SU-DHL-6 (cell line): ENCODE results near the gene HOOK2.
"Not testable (repeated sequence)": the region's sequence is repeated elsewhere in the genome, so short reads cannot be mapped to it uniquely, and the experiment has no call there.

ENCODE experiments used
- H2AFZ ChIP-seq: fragments of 200-600 bp; sonication (generic); 2 replicates; pipeline ENCODE4 v1.6.1; 2014; ENCODE audit warnings: low read depth, mild to moderate bottlenecking, moderate library complexity, mixed read lengths, antibody characterized with exemption, low read length; ENCODE audit not compliant: severe bottlenecking
- H3F3A ChIP-seq: fragments of 200-600 bp; shearing (Covaris generic); 2 replicates; pipeline ENCODE4 v1.6.0; 2016; ENCODE audit warnings: antibody characterized with exemption, mild to moderate bottlenecking; ENCODE audit not compliant: insufficient read depth
- H3K27ac ChIP-seq: fragments of 200-600 bp; sonication (generic); 2 replicates; pipeline ENCODE4 v1.5.1; 2016; ENCODE audit warnings: low read depth, mild to moderate bottlenecking, low read length, moderate library complexity, mixed read lengths
- H3K27me3 ChIP-seq: fragments of 200-600 bp; sonication (generic), shearing (Covaris generic); 2 replicates; pipeline ENCODE4 v1.6.0; 2014; ENCODE audit warnings: mild to moderate bottlenecking, low read length
- H3K36me3 ChIP-seq: fragments of 200-600 bp; sonication (generic); 2 replicates; pipeline ENCODE4 v1.6.1; 2014; ENCODE audit warnings: mild to moderate bottlenecking, low read length, mixed read lengths
- H3K4me2 ChIP-seq: fragments of 300-600, 200-600 bp; shearing (Covaris generic), sonication (generic); 2 replicates; pipeline ENCODE4 v1.6.0; 2014; ENCODE audit warnings: low read length, low read depth, mild to moderate bottlenecking; ENCODE audit not compliant: poor library complexity, severe bottlenecking
- H3K4me3 ChIP-seq: fragments of 200-600 bp; sonication (generic); 2 replicates; pipeline ENCODE4 v1.5.1; 2014; ENCODE audit warnings: antibody characterized with exemption, low read length, mild to moderate bottlenecking, mixed read lengths; ENCODE audit not compliant: insufficient read depth, poor library complexity, severe bottlenecking
- H3K79me2 ChIP-seq: fragments of 200-600 bp; sonication (generic); 2 replicates; pipeline ENCODE4 v1.6.1; 2014; ENCODE audit warnings: mild to moderate bottlenecking, low read length, moderate library complexity; ENCODE audit not compliant: insufficient read depth
- H3K9ac ChIP-seq: fragments of 200-600 bp; sonication (generic); 2 replicates; pipeline ENCODE4 v1.7.0; 2014; ENCODE audit warnings: mild to moderate bottlenecking, low read length
- H3K9me2 ChIP-seq: fragments of 200-600 bp; sonication (generic); replicated peaks from 2 replicates; pipeline ENCODE4 v1.6.1; 2014; ENCODE audit warnings: low read length; ENCODE audit not compliant: insufficient read depth
- H3K9me3 ChIP-seq: fragments of 200-600 bp; sonication (generic); 2 replicates; pipeline ENCODE4 v1.6.1; 2014; ENCODE audit warnings: low read length, mixed read lengths; ENCODE audit not compliant: insufficient read depth
- H4K20me1 ChIP-seq: fragments of 200-600 bp; sonication (generic); 2 replicates; pipeline ENCODE4 v1.6.1; 2014; ENCODE audit warnings: low read depth, mild to moderate bottlenecking, antibody characterized with exemption, low read length, moderate library complexity, mixed read lengths
- CTCF ChIP-seq: fragments of 200-600 bp; sonication (generic); IDR thresholded peaks from one replicate; pipeline ENCODE4 v1.5.1; 2017; ENCODE audit warnings: antibody characterized with exemption, mild to moderate bottlenecking, low read length, moderate library complexity; ENCODE audit not compliant: insufficient read depth, poor library complexity, severe bottlenecking
- EZH2phosphoT487 ChIP-seq: fragments of 200-600 bp; sonication (generic), shearing (Covaris generic); conservative IDR thresholded peaks from 2 replicates; pipeline ENCODE4 v1.6.1; 2018; ENCODE audit warnings: mild to moderate bottlenecking, antibody characterized with exemption, low read length, moderate library complexity, mixed read lengths

Gene HOOK2

GRCh38 chr19:12720296-12720695 is 55.1 kb downstream of the HOOK2 start:
- H3K4me2 ChIP-seq = peak overlapping the region; percentile 87
- no peaks in the 10 kb centered on the region for H3K27me3 ChIP-seq
- H3K27ac ChIP-seq = no peak overlapping the region
- H3K36me3 ChIP-seq = peaks cover 4% of the 10 kb centered on the region; the same call in 1 of the 2 replicates
- H4K20me1 ChIP-seq = peaks cover 7% of the 10 kb centered on the region; the same call in 1 of the 2 replicates
- peak overlapping the region; percentile 87 for H3K9ac ChIP-seq
- TF ChIP-seq CTCF (no peak), EZH2phosphoT487 (no peak)
- H3K79me2 ChIP-seq = peaks cover 70% of the 10 kb centered on the region
- no peaks in the 10 kb centered on the region for H3K9me2 ChIP-seq
- no peaks in the 10 kb centered on the region for H3K9me3 ChIP-seq
- H3K4me3 ChIP-seq = peak overlapping the region; percentile 79
- H2AFZ ChIP-seq = no peak overlapping the region
- no peaks in the 10 kb centered on the region; the same call in 1 of the 2 replicates for H3F3A ChIP-seq

GRCh38 chr19:12715929-12716328 is 59.4 kb downstream of the HOOK2 start:
- peaks cover 7% of the 10 kb centered on the region; the same call in 1 of the 2 replicates for H4K20me1 ChIP-seq
- H3F3A ChIP-seq = no peaks in the 10 kb centered on the region

GRCh38 chr19:12715102-12715501 is 60.2 kb downstream of the HOOK2 start:
- TF ChIP-seq CTCF (no peak), EZH2phosphoT487 (no peak)
- H3K36me3 ChIP-seq = peaks cover 9% of the 10 kb centered on the region; the same call in 1 of the 2 replicates
- H3K4me3 ChIP-seq = no peak overlapping the region
- 0 out of 2 replicates have a peak, but pooled peaks cover 4% of the 10 kb centered on the region for H4K20me1 ChIP-seq
- H3K9me3 ChIP-seq = no peaks in the 10 kb centered on the region
- no peaks in the 10 kb centered on the region for H3K27me3 ChIP-seq
- no peak overlapping the region for H3K4me2 ChIP-seq
- H3F3A ChIP-seq = no peaks in the 10 kb centered on the region
- H3K9ac ChIP-seq = no peak overlapping the region
- H3K27ac ChIP-seq = no peak overlapping the region
- H2AFZ ChIP-seq = no peak overlapping the region
- H3K9me2 ChIP-seq = no peaks in the 10 kb centered on the region
- peaks cover 36% of the 10 kb centered on the region for H3K79me2 ChIP-seq

More at GRCh38 chr19:12715929-12716328, 59.4 kb downstream of the HOOK2 start:
- no peak overlapping the region for H3K4me2 ChIP-seq
- H2AFZ ChIP-seq = no peak overlapping the region
- no peak overlapping the region for H3K4me3 ChIP-seq
- no peaks in the 10 kb centered on the region for H3K9me2 ChIP-seq
- H3K9me3 ChIP-seq = no peaks in the 10 kb centered on the region
- no peak overlapping the region for H3K9ac ChIP-seq
- peaks cover 42% of the 10 kb centered on the region for H3K79me2 ChIP-seq
- no peak overlapping the region for H3K27ac ChIP-seq
- no peak for TF ChIP-seq CTCF
- no peak for TF ChIP-seq EZH2phosphoT487
- H3K36me3 ChIP-seq = peaks cover 4% of the 10 kb centered on the region; the same call in 1 of the 2 replicates
- no peaks in the 10 kb centered on the region for H3K27me3 ChIP-seq

- H3K4me2 ChIP-seq, H3K27me3 ChIP-seq, H3K9ac ChIP-seq, H3K9me3 ChIP-seq, H3K27ac ChIP-seq, H3K4me3 ChIP-seq, H2AFZ ChIP-seq, H3K9me2 ChIP-seq, H3K36me3 ChIP-seq, H4K20me1 ChIP-seq, H3F3A ChIP-seq: not testable (repeated sequence)
- peaks cover 19% of the 10 kb centered on the region for H3K79me2 ChIP-seq
These were observed 62.0 kb downstream of the HOOK2 start for GRCh38 chr19:12713304-12713703.
